CD4-positive, alpha-beta T cell treated with Interleukin-21 for 1 hour (primary cell): ENCODE measurements around the gene PATL2.
"Not testable (repeated sequence)": the region's sequence is repeated elsewhere in the genome, so short reads cannot be mapped to it uniquely, and the experiment has no call there.

ENCODE experiments used
- DNase-seq: peaks from one replicate; pipeline ENCODE4 v3.0.0-alpha.2; 2020

The PATL2 gene

DNA sequence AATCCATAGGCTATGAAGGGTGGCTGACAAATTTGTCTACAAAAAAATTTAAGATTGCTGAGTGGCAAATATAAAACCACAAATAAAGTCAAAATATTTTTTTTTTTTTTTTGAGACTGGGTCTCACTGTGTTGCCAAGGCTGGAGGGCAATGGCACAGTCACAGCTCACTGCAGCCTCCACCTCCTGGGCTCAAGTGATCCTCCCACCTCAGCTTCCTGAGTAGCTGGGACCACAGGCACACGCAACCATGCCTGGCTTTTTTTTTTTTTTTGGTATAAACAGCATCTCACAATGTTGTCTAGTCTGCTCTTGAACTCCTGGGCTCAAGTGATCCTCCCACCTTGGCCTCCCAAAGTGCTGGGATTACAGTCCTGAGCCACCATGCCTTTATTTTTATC lies 20.9 kb downstream of the PATL2 start:
- DNase-seq, result peak; percentile 52

- DNase-seq, result not testable (repeated sequence)
Measured at GRCh38 chr15:44689318-44689717, 21.8 kb downstream of the PATL2 start.

- DNase-seq, result peak; percentile 87
Measured at GRCh38 chr15:44682809-44683682, 28.1 kb downstream of the PATL2 start.

DNA sequence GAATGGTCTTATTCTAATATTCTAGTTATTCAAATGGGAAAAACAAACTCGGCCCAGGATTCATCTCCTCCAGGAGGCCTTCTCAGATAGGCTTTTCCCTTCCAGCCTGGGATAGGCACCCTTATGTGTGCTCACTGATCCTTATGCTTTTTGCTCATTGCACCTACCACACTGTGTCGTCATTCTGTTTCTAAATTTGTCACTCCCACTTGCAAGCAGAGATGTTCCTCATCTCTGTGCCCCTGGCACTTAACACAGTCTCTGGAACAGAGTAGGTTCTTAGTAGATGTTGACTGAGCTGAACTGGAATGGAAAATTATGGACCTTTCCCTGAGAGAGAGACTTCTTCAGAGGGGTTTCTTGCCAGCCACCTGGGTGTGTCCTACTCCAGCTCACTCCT lies 28.9 kb downstream of the PATL2 start:
- no peak for DNase-seq

GRCh38 chr15:44676676-44677075 lies 34.4 kb downstream of the PATL2 start:
- peak; percentile 60 for DNase-seq

GRCh38 chr15:44675911-44676310 lies 35.2 kb downstream of the PATL2 start:
- DNase-seq, result no peak

DNA sequence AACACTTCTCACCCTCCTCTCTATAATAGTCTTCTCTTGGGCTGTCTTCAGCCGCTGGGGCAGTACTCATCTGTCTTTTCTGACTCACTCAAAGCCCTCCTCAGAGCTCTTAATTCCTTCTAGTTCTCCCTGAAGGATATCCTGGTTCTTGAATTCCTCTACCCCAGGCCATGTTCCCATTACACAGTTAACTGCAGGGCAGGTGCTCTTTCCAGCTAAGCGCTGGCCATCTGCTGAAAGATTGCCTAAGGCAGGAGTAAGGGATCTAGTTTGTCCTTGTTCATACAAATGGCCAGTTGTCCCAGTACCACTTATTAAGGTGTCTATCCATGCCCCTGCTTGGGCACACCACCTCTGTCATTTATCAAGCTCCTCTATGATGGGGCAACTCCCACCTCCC lies 37.5 kb downstream of the PATL2 start:
- DNase-seq, result no peak

- DNase-seq, result no peak
Measured at GRCh38 chr15:44670087-44670950, 40.8 kb downstream of the PATL2 start.

GRCh38 chr15:44668921-44669320 lies 42.2 kb downstream of the PATL2 start:
- DNase-seq, result no peak

- no peak for DNase-seq
Measured at GRCh38 chr15:44667039-44667360, 44.1 kb downstream of the PATL2 start.

DNA sequence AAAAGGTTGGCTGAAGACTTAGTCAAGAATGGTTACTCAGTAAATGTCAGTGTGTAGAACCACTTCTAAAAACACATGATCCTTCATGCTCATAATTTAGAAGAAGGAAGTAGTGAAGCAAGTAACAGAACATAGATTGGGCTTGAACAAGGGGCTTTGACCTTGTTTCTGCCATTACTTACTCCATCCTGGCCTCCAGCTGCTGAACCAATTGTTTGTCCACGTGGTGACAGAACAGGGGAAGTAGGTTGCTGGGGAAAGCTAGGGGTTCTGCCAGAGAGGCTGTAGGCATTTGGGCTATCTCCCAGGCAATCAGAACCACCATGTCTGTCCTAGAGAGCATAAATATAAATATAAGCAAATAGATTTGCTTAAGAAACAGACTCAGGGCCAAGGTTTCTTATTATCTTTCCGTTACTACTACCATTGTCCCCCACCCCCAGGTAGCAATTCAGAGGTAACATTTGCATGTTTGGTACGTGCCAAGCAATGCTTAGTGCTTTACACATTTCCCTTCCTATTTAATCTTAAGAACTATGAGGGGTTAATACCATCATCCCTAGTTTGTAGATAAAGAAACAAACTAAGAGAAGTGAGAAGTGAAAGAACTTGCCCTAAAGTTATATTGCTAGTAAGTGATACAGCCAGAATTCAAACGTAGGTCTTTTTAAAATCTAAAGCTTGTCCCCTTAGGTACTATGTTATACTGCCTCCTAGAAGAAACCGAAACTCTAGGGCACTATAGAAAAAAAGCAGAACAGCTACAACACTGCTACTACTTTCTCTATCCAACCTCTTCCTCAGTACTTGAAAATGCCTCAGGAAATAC lies 44.7 kb downstream of the PATL2 start:
- peak; percentile 58 for DNase-seq

GRCh38 chr15:44663410-44664308 lies 47.5 kb downstream of the PATL2 start, which contains the start of gene SPG11:
TSS of gene SPG11 (minus strand) at chr15:44663662. CDS start at chr15:44663647, 15 bp downstream.
- peak; percentile 99 for DNase-seq

GRCh38 chr15:44662478-44663409 lies 48.4 kb downstream of the PATL2 start:
- peak; percentile 90 for DNase-seq

DNA sequence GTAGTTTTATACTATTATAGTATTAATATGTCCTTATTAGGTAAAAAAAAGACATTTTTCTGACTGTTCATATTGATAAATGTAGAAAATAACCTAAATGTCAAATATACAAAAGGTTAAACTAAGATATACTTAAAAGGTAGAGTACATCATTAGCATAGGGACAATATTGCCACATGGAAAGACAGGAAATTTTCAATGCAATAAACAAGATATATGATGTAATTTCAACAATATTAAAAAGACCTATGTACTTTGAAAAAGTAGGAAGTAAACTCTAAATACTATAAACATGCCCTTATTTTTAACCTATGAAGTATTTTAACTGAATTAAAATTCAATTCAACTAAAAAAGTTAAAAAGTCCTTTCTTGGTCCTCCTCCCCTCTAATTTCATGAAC lies 49.5 kb downstream of the PATL2 start:
- no peak for DNase-seq

- DNase-seq, result no peak
Measured at GRCh38 chr15:44659056-44659455, 52.1 kb downstream of the PATL2 start.

DNA sequence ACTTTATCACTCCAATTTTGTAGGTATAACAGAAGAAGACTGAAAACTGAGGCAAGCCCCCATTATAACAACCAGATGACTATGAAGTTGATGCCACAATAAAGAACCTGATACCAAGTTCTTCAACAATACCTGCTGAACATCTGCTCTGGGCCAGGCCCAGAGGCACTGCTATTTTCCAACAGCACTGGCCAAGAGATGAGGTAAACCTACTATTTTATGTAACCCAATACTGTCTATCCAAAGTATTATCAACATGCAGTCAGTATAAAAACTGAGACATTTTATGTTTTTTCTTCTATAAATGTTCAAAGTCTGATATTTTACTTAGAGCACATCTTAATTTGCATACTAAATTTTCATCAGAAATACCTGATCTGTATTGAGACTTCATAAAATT lies 53.7 kb downstream of the PATL2 start:
- DNase-seq, result no peak

DNA sequence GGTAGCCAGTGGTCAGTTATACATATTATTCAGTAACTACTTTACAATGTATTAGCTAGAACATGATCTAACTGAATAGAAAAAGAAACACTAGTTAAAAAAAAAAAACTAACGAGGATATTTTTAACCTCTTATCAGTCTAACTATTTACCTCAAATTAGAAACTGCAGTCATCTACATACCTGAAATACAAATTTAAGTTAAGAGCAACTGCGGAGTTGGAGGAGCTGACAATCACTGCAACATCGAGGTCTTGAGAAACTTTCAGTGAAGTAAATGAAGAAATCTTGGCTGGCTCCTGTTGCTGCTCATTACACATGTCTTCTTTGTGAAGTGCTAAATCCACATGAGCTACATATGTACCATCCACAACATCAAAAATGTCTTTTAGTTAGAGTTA lies 54.2 kb downstream of the PATL2 start:
- DNase-seq, result no peak

- DNase-seq, result no peak
Measured at GRCh38 chr15:44656298-44656697, 54.8 kb downstream of the PATL2 start.

DNA sequence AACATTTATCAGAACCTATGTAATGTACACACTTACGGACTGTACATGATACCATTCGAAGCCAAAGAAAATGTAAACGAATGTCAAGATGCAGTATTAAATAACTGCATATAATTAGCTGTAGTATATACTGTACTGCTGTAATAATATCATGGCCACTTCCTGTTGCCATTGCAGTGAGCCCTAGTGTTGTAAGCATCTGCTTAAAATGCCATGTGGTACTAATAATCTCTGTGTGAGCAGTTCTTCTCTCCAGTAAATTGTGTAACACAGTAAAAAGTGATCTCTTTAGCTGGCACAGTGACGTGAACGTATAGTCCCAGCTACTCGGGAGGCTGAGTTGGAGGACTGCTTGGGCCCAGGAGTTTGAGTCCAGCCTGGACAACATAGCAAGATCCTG lies 56.3 kb downstream of the PATL2 start:
- no peak for DNase-seq

GRCh38 chr15:44647637-44648036 lies 63.5 kb downstream of the PATL2 start:
- DNase-seq, result no peak

- DNase-seq, result no peak
Measured at GRCh38 chr15:44647036-44647435, 64.1 kb downstream of the PATL2 start.
